A549 (cell line): ENCODE measurements around the gene ONECUT2. TPM values are rescaled to one million over a fixed set of nuclear protein-coding genes. Genes with fewer than 3 reads are reported as not detected.

ENCODE experiments used
- ATAC-seq, 2 experiments: fragments of 200-7000 bp in 1 of 2; fragments of >200 bp in 1 of 2; cut with Nextera tagmentation in 1 of 2; cut with Tn5 transposase in 1 of 2; 3 replicates each; pipeline versions ENCODE4 v1.8.0 to v1.9.1; 2018 to 2020; ENCODE audit warnings: mild to moderate bottlenecking in 1 of 2, moderate library complexity in 1 of 2
- CTCF ChIA-PET: fragments of 300-600 bp; sonication (Branson Sonifier 250); formaldehyde crosslinking; extraction: SDS; loops from one replicate; lab custom pipeline; 2021; ENCODE audit warnings: antibody characterized with exemption, inconsistent platforms; lab: Yijun Ruan, JAX
- POLR2A ChIA-PET: fragments of 350-600 bp; formaldehyde crosslinking; extraction: SDS; loops from one replicate; lab custom pipeline; 2021; ENCODE audit warnings: antibody characterized with exemption, inconsistent platforms; lab: Yijun Ruan, JAX
- DNase-seq, 2 experiments: peaks; one replicate each; pipeline versions ENCODE4 v3.0.0 to v3.0.0-alpha.2; 2011 to 2016; ENCODE audit warnings: low read depth in 1 of 2, low spot score in 1 of 2
- FAIRE-seq: peaks from 2 replicates; lab custom pipeline; 2011; peaks lifted over from hg19 to GRCh38; lab: Jason Lieb, UNC
- H3K27ac ChIP-seq, 2 experiments: fragments of >200 bp; sonication (Bioruptor Twin); formaldehyde crosslinking; 3 replicates each; pipeline ENCODE4 v1.5.1; 2016 to 2017
- H3K4me1 ChIP-seq: fragments of >200 bp; sonication (Bioruptor Twin); formaldehyde crosslinking; 3 replicates; pipeline ENCODE4 v1.6.1; 2016
- H3K4me2 ChIP-seq: fragments of >200 bp; sonication (Bioruptor Twin); formaldehyde crosslinking; 3 replicates; pipeline ENCODE4 v1.6.1; 2016
- H3K4me3 ChIP-seq: fragments of >200 bp; sonication (Bioruptor Twin); formaldehyde crosslinking; 3 replicates; pipeline ENCODE4 v1.5.1; 2016
- H3K9me3 ChIP-seq: fragments of >200 bp; sonication (Bioruptor Twin); formaldehyde crosslinking; 3 replicates; pipeline ENCODE4 v1.6.1; 2016
- ATOH8 ChIP-seq: fragments of 250-450 bp; sonication (Bioruptor Pico); IDR thresholded peaks from 2 replicates; pipeline ENCODE4 v1.5.0; 2020; ENCODE audit warnings: low read depth, mild to moderate bottlenecking, moderate library complexity
- BHLHE40 ChIP-seq: IDR thresholded peaks from 2 replicates; pipeline ENCODE4 v1.6.1; 2012; ENCODE audit warnings: low read depth, low read length, inconsistent platforms
- CBX2 ChIP-seq: fragments of 200-600 bp; sonication (generic); IDR thresholded peaks from 2 replicates; pipeline ENCODE4 v1.6.1; 2016; ENCODE audit warnings: low read depth, mild to moderate bottlenecking, borderline replicate concordance
- CBX8 ChIP-seq: fragments of 200-600 bp; sonication (generic); IDR thresholded peaks from 2 replicates; pipeline ENCODE4 v1.6.1; 2016
- CEBPB ChIP-seq, 2 experiments: fragments of >200 bp in 1 of 2; sonication (Bioruptor Twin) in 1 of 2; formaldehyde crosslinking in 1 of 2; IDR thresholded peaks; 2 replicates each; pipeline ENCODE4 v1.6.1; 2012 to 2016
- CHD4 ChIP-seq: fragments of 200-600 bp; sonication (generic); IDR thresholded peaks from 2 replicates; pipeline ENCODE4 v1.6.1; 2016; ENCODE audit warnings: antibody characterized with exemption, mild to moderate bottlenecking, borderline replicate concordance
- EHF ChIP-seq: fragments of 250-450 bp; sonication (Bioruptor Pico); IDR thresholded peaks from 2 replicates; pipeline ENCODE4 v1.5.0; 2020; ENCODE audit warnings: mild to moderate bottlenecking
- EHMT2 ChIP-seq: fragments of 200-600 bp; sonication (generic); IDR thresholded peaks from 2 replicates; pipeline ENCODE4 v1.6.1; 2016; ENCODE audit warnings: antibody characterized with exemption, low read depth, mild to moderate bottlenecking, moderate library complexity
- HDAC2 ChIP-seq: fragments of 200-600 bp; sonication (generic); IDR thresholded peaks from 2 replicates; pipeline ENCODE4 v1.6.1; 2016
- HEYL ChIP-seq: fragments of 250-450 bp; sonication (Bioruptor Pico); IDR thresholded peaks from 2 replicates; pipeline ENCODE4 v1.8.0; 2021; ENCODE audit warnings: mild to moderate bottlenecking, moderate library complexity
- HOXA7 ChIP-seq: fragments of 250-450 bp; sonication (Bioruptor Pico); IDR thresholded peaks from 2 replicates; pipeline ENCODE4 v1.5.0; 2020; ENCODE audit warnings: mild to moderate bottlenecking, moderate library complexity
- HOXB5 ChIP-seq: fragments of 250-450 bp; sonication (Bioruptor Pico); IDR thresholded peaks from 2 replicates; pipeline ENCODE4 v1.5.0; 2020; ENCODE audit warnings: mild to moderate bottlenecking, moderate library complexity
- MAX ChIP-seq: IDR thresholded peaks from 2 replicates; pipeline ENCODE4 v1.6.1; 2012
- POLR2AphosphoS2 ChIP-seq: conservative IDR thresholded peaks from 2 replicates; pipeline ENCODE4 v1.6.1; 2012; ENCODE audit warnings: low read length, improper control_type of control experiment, inconsistent platforms
- RAD21 ChIP-seq, 2 experiments: fragments of >200 bp in 1 of 2; sonication (Bioruptor Twin) in 1 of 2; formaldehyde crosslinking in 1 of 2; IDR thresholded peaks in 1 of 2; conservative IDR thresholded peaks in 1 of 2; 2 replicates in 1 of 2; 3 replicates in 1 of 2; pipeline ENCODE4 v1.6.1; 2012 to 2018; ENCODE audit warnings: inconsistent platforms in 1 of 2
- RCOR1 ChIP-seq: fragments of 150-350 bp; IDR thresholded peaks from 2 replicates; pipeline ENCODE4 v1.6.1; 2014; ENCODE audit warnings: antibody characterized with exemption, low read length, low read depth
- RFX5 ChIP-seq: fragments of 450-650 bp; IDR thresholded peaks from 2 replicates; pipeline ENCODE4 v1.7.1; 2014; ENCODE audit warnings: antibody characterized with exemption, mild to moderate bottlenecking, moderate library complexity
- TFCP2L1 ChIP-seq: fragments of 250-450 bp; sonication (Bioruptor Pico); IDR thresholded peaks from 2 replicates; pipeline ENCODE4 v1.5.0; 2021; ENCODE audit warnings: mild to moderate bottlenecking
- ZC3H11A ChIP-seq: fragments of 450-650 bp; IDR thresholded peaks from 2 replicates; pipeline ENCODE4 v1.6.1; 2014; ENCODE audit warnings: antibody characterized with exemption, mild to moderate bottlenecking
- ZNF302 ChIP-seq: fragments of 250-450 bp; sonication (Bioruptor Pico); IDR thresholded peaks from 2 replicates; pipeline ENCODE4 v1.9.0; 2021; ENCODE audit warnings: inconsistent platforms, mild to moderate bottlenecking, moderate library complexity
- WGBS: methylation state at CpG from one replicate; pipeline ENCODE4 v1.1.6; 2017; ENCODE audit errors: missing lambda C conversion rate; 5-methylcytosine and 5-hydroxymethylcytosine counted together
- polyA plus RNA-seq, 4 experiments: library from polyadenylated mRNA; depleted of rRNA in 3 of 4; stranded (reverse); fragments of >200 nt; fragmentation: RNase III in 1 of 4; extraction: RNeasy Plus Mini Kit Qiagen cat#74134 plus additional on column Dnase treatment in 1 of 4; gene quantifications; 2 replicates in 3 of 4; 3 replicates in 1 of 4; pipeline ENCODE4 v1.2.3, GENCODE V29; 2011 to 2017

Gene ONECUT2
- polyA plus RNA-seq, 2 of the 4 experiments (the other 2 are of a cell fraction) = 0.45 to 0.62 TPM

- TF ChIP-seq ZC3H11A = no peak
- TF ChIP-seq, all 56 proteins: peak for 0
These were observed 6.7 kb upstream of the ONECUT2 start (continued) for GRCh38 chr18:57428221-57429150.

- TF ChIP-seq HDAC2 (no peak), HOXB5 (CRISPR knock-in tag) (no peak), TFCP2L1 (no peak), RAD21 (conservative IDR thresholded peaks at IDR 0.05 in 1 of 2, IDR thresholded peaks at IDR 0.05 in 1 of 2) (no peak), HEYL (no peak), ZNF302 (CRISPR knock-in tag) (no peak), EHMT2 (no peak)
- H3K9me3 ChIP-seq = no peaks in the 10 kb centered on the region
- no peak overlapping the region for H3K4me3 ChIP-seq
- ChIA-PET CTCF (interaction anchor here (1.0 kb wide), 1 partner anchor 17 kb away, joined by 3 read pairs; no protein-coding TSS in a partner anchor), POLR2A (no interaction called here)
- ATAC-seq (no peak), DNase-seq (no peak), FAIRE-seq (no peak)
- H3K27ac ChIP-seq = no peak overlapping the region
- H3K4me2 ChIP-seq = no peak overlapping the region
- WGBS = 47% methylated on average over 22 of the region's 22 CpGs
- peaks cover 8% of the 10 kb centered on the region; the same call in 2 of the 3 replicates for H3K4me1 ChIP-seq
These were observed 5.8 kb upstream of the ONECUT2 start for GRCh38 chr18:57429167-57430078.

GRCh38 chr18:57430079-57431001 lies 4.8 kb upstream of the ONECUT2 start:
- no peak for ATAC-seq
- DNase-seq = no peak
- FAIRE-seq = no peak
- H3K4me2 ChIP-seq = no peak overlapping the region
- H3K27ac ChIP-seq = no peak overlapping the region
- CTCF ChIA-PET = interaction anchor here (1.0 kb wide), 2 partner anchors 9 to 16 kb away, joined by 3 read pairs; no protein-coding TSS in a partner anchor
- no peak for TF ChIP-seq CEBPB (IDR thresholded peaks at IDR 0.05)
- TF ChIP-seq, all 56 proteins: peak for 0
- no peak overlapping the region for H3K4me3 ChIP-seq
- WGBS = 46% methylated on average over 32 of the region's 34 CpGs
- H3K9me3 ChIP-seq = no peaks in the 10 kb centered on the region
- peaks cover 8% of the 10 kb centered on the region; the same call in 2 of the 3 replicates for H3K4me1 ChIP-seq
- POLR2A ChIA-PET = no interaction called here

- DNase-seq = no peak
- POLR2A ChIA-PET = no interaction called here
- H3K27ac ChIP-seq = no peak overlapping the region
- no peaks in the 10 kb centered on the region for H3K9me3 ChIP-seq
- FAIRE-seq = no peak
- no peak for ATAC-seq
- H3K4me2 ChIP-seq = no peak overlapping the region
- TF ChIP-seq HDAC2 = no peak
- no peak for TF ChIP-seq MAX
- TF ChIP-seq RCOR1 = no peak
- no peak for TF ChIP-seq RAD21 (conservative IDR thresholded peaks at IDR 0.05 in 1 of 2, IDR thresholded peaks at IDR 0.05 in 1 of 2)
- no peak for TF ChIP-seq HOXA7 (CRISPR knock-in tag)
- TF ChIP-seq ATOH8 = no peak
- TF ChIP-seq RFX5 = no peak
- TF ChIP-seq CBX2 = no peak
- no peak for TF ChIP-seq BHLHE40
- TF ChIP-seq EHF (CRISPR knock-in tag) = no peak
- no peak for TF ChIP-seq CBX8
- no peak for TF ChIP-seq CHD4
- no peak for TF ChIP-seq POLR2AphosphoS2
- TF ChIP-seq, all 56 proteins: peak for 0
- no peak overlapping the region for H3K4me3 ChIP-seq
- H3K4me1 ChIP-seq = peaks cover 8% of the 10 kb centered on the region; the same call in 2 of the 3 replicates
- CTCF ChIA-PET = interaction anchor here (1.0 kb wide), 2 partner anchors 8 to 16 kb away, joined by 3 read pairs; no protein-coding TSS in a partner anchor
- WGBS = 57% methylated on average over 10 of the region's 10 CpGs
These were observed 4.2 kb upstream of the ONECUT2 start for GRCh38 chr18:57431002-57431382.
